Tibial nerve (tissue), 4 donors: ENCODE results near the gene ADCY6. TPM values are rescaled to one million over a fixed set of nuclear protein-coding genes. Genes with fewer than 3 reads are reported as not detected.
A peak's percentile ranks its signal among the peaks of the same experiment; 100 is the strongest.

Experiments used
- DNase-seq, 2 donors: peaks; one replicate each; pipeline ENCODE4 v3.0.0-alpha.2; 2019; ENCODE audit warnings: low spot score in 2 of 2
- H3K27ac ChIP-seq, 4 donors: fragments of 200-600 bp; sonication (generic) in 3 of 4; one replicate each; pipeline ENCODE4 v1.5.1; 2017 to 2019; ENCODE audit warnings: mild to moderate bottlenecking in 1 of 4
- H3K27me3 ChIP-seq, 2 donors: fragments of 200-600 bp; sonication (generic) in 1 of 2; one replicate each; pipeline versions ENCODE4 v1.5.1 to v1.6.0; 2017 to 2019
- H3K36me3 ChIP-seq, 3 donors: fragments of 200-600 bp; sonication (generic); one replicate each; pipeline ENCODE4 v1.5.1; 2018 to 2019
- H3K4me1 ChIP-seq, 4 donors: fragments of 200-600 bp; sonication (generic) in 3 of 4; one replicate each; pipeline ENCODE4 v1.5.1; 2017 to 2019
- H3K4me3 ChIP-seq, 4 donors: fragments of 200-600 bp; sonication (generic) in 3 of 4; one replicate each; pipeline ENCODE4 v1.5.1; 2017 to 2019; ENCODE audit warnings: mild to moderate bottlenecking in 1 of 4, moderate library complexity in 1 of 4
- H3K9me3 ChIP-seq, 4 donors: fragments of 200-600 bp; sonication (generic) in 3 of 4; one replicate each; pipeline ENCODE4 v1.5.1; 2017 to 2019
- CTCF ChIP-seq, 5 experiments: fragments of 200-600 bp in 3 of 5; fragments of 450-650 bp in 2 of 5; sonication (generic) in 3 of 5; IDR thresholded peaks; one replicate each; pipeline ENCODE4 v1.5.1; 2016 to 2019; ENCODE audit warnings: antibody characterized with exemption in 5 of 5, mild to moderate bottlenecking in 3 of 5, moderate library complexity in 2 of 5
- EP300 ChIP-seq, 2 donors: sonication (generic); formaldehyde crosslinking; IDR thresholded peaks; one replicate each; pipeline ENCODE4 v1.6.1; 2017; ENCODE audit warnings: antibody characterized with exemption in 2 of 2, mild to moderate bottlenecking in 1 of 2
- POLR2A ChIP-seq, 2 donors: fragments of 450-650 bp; IDR thresholded peaks; one replicate each; pipeline ENCODE4 v1.6.1; 2017; ENCODE audit warnings: antibody characterized with exemption in 2 of 2, mild to moderate bottlenecking in 2 of 2, moderate library complexity in 2 of 2
- WGBS, 2 donors: methylation state at CpG; one replicate each; pipeline ENCODE4 v1.1.5; 2018; 5-methylcytosine and 5-hydroxymethylcytosine counted together
- total RNA-seq, 4 donors: library from RNA; depleted of rRNA; stranded (reverse); fragments of >200 nt; gene quantifications; one replicate each; pipeline ENCODE4 v1.1.0, GENCODE V29; 2016

ADCY6 gene
- total RNA-seq, 4 donors from 2014 or later = 53.3 to 74.7 (median 57.1) TPM

GRCh38 chr12:48779869-48780268 lies 9.0 kb downstream of the ADCY6 start:
- 9 to 16% methylated on average over 3 of the region's 3 CpGs for WGBS, 2 donors
- Histone ChIP-seq H3K36me3 (peaks cover 0 to 47% (median 0%) of the 10 kb centered on the region in 3 donors), H3K4me3 (no peak overlapping the region), H3K9me3 (no peaks in the 10 kb centered on the region), H3K27ac (peak overlapping the region in 3 of 4 donors; percentile 21 to 81 (median 67)), H3K27me3 (no peaks in the 10 kb centered on the region), H3K4me1 (peaks cover 0 to 69% (median 29%) of the 10 kb centered on the region in 4 donors)
- peak in 1 of 2 donors; percentile 17 for DNase-seq
- TF ChIP-seq CTCF (IDR thresholded peaks at IDR 0.05) = no peak
- TF ChIP-seq POLR2A (IDR thresholded peaks at IDR 0.05) = no peak
- TF ChIP-seq EP300 (IDR thresholded peaks at IDR 0.05) = peak in 1 of 2 donors; percentile 69

GRCh38 chr12:48777501-48778400 lies 11.1 kb downstream of the ADCY6 start:
- Histone ChIP-seq H3K9me3 (no peaks in the 10 kb centered on the region), H3K27me3 (no peaks in the 10 kb centered on the region), H3K36me3 (peaks cover 0 to 63% (median 0%) of the 10 kb centered on the region in 3 donors), H3K27ac (no peak overlapping the region), H3K4me3 (no peak overlapping the region), H3K4me1 (peaks cover 0 to 56% (median 29%) of the 10 kb centered on the region in 4 donors)
- DNase-seq = no peak
- TF ChIP-seq POLR2A (IDR thresholded peaks at IDR 0.05) = no peak
- no peak for TF ChIP-seq EP300 (IDR thresholded peaks at IDR 0.05)
- TF ChIP-seq CTCF (IDR thresholded peaks at IDR 0.05) = no peak
- WGBS, 2 donors = 79 to 81% methylated on average over 16 of the region's 16 CpGs

GRCh38 chr12:48776956-48777355 lies 11.9 kb downstream of the ADCY6 start:
- DNase-seq = no peak
- TF ChIP-seq EP300 (IDR thresholded peaks at IDR 0.05) (no peak), CTCF (IDR thresholded peaks at IDR 0.05) (no peak), POLR2A (IDR thresholded peaks at IDR 0.05) (no peak)
- peaks cover 0 to 48% (median 28%) of the 10 kb centered on the region in 4 donors for H3K4me1 ChIP-seq
- no peaks in the 10 kb centered on the region for H3K27me3 ChIP-seq
- WGBS, 2 donors = 75 to 85% methylated on average over 4 to 6 of the region's 6 CpGs
- H3K4me3 ChIP-seq = no peak overlapping the region
- peaks cover 0 to 63% (median 5%) of the 10 kb centered on the region in 3 donors for H3K36me3 ChIP-seq
- H3K27ac ChIP-seq = no peak overlapping the region
- H3K9me3 ChIP-seq = no peaks in the 10 kb centered on the region

- Histone ChIP-seq H3K27ac (no peak overlapping the region), H3K4me1 (peaks cover 0 to 40% (median 22%) of the 10 kb centered on the region in 4 donors), H3K4me3 (no peak overlapping the region), H3K36me3 (peaks cover 0 to 70% (median 5%) of the 10 kb centered on the region in 3 donors), H3K27me3 (no peaks in the 10 kb centered on the region), H3K9me3 (no peaks in the 10 kb centered on the region)
- WGBS, 2 donors = 69 to 72% methylated on average over 17 to 29 of the region's 29 CpGs
- DNase-seq = no peak
- TF ChIP-seq CTCF (IDR thresholded peaks at IDR 0.05) = no peak
- TF ChIP-seq EP300 (IDR thresholded peaks at IDR 0.05) = no peak
- TF ChIP-seq POLR2A (IDR thresholded peaks at IDR 0.05) = no peak
Measured at GRCh38 chr12:48775991-48776649, 12.8 kb downstream of the ADCY6 start.
